GM18868 (cell line): ENCODE measurements around the gene CYP4X1.
"Not testable (repeated sequence)": the region's sequence is repeated elsewhere in the genome, so short reads cannot be mapped to it uniquely, and the experiment has no call there.

Experiments used
- ATAC-seq: cut with Tn5 transposase; IDR thresholded peaks from one replicate; pipeline ENCODE4 v1.9.1; 2021; ENCODE audit warnings: mild to moderate bottlenecking, moderate library complexity; ENCODE audit not compliant: unreplicated experiment

The CYP4X1 gene

DNA sequence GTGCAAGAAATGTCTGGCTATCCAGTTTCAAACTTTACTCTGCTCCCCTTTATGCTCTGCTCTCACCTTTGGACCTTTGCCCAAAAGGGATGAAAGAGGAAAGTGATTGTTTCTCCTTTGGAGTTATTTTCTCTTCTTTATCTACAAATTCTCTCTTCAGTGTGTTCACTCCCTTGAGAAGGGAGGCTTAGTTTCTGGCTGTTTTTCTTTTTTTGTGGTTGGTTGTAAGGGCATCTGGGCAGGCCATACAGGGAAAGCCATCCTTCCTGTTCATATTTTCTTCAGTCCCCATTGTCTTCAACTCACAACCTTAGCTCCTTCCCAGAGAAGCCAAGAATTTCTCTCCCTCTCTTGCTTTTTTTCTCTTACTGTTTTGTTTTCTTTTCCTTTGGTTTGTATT is 46.0 kb downstream of the CYP4X1 start:
- ATAC-seq = not testable (repeated sequence)

DNA sequence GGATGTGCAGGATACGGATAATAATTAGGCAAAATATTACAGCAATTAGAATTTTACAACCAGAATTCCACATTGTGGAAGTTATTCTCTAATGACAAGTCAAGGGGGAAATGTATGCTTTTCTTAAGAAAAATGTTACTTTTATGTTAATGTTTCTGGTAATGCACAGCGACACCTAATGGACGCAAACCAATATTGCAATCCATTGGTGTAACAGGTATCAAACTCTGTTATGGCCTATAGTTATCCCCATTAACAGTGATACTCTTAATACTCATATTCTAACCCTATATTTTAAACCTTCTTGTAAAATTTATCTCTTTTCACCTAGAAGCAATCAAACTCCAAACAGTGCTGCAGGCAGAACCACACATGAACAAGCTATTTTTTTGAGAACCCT is 65.9 kb downstream of the CYP4X1 start:
- not testable (repeated sequence) for ATAC-seq

DNA sequence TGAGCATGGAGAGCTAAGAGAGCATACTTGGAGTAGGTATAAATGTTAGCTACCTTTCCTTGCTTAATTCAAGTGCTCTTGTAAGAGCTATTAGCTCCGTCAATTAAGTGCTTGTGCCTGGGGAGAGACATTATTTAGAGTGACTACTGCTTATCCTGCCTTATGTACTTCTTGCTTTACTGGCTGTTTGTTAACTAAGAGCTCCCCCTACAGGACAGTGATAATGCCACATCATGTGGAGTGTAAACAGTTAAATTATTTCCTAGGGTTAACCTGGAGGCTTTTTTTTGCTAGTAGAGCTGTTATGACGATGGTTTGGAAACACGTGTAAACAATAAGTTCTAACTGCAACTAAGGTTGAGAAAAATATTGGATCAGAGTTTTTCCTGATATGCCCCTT is 68.0 kb downstream of the CYP4X1 start:
- not testable (repeated sequence) for ATAC-seq
